GM19023 (cell line): ENCODE measurements around the gene TIMM8A.
"Not testable (repeated sequence)": the region's sequence is repeated elsewhere in the genome, so short reads cannot be mapped to it uniquely, and the experiment has no call there.

Experiments
- ATAC-seq: cut with Tn5 transposase; IDR thresholded peaks from one replicate; pipeline ENCODE4 v1.9.1; 2021; ENCODE audit warnings: mild to moderate bottlenecking, moderate library complexity; ENCODE audit not compliant: unreplicated experiment

The TIMM8A gene

GRCh38 chrX:101360390-101360789 lies 11.8 kb upstream of the TIMM8A start:
- no peak for ATAC-seq

GRCh38 chrX:101359966-101360365 lies 11.4 kb upstream of the TIMM8A start:
- ATAC-seq, result no peak

- ATAC-seq, result no peak
Observed at GRCh38 chrX:101357166-101357795, 8.7 kb upstream of the TIMM8A start.

GRCh38 chrX:101349193-101349562 lies 636 bp upstream of the TIMM8A start:
- ATAC-seq, result no peak

- ATAC-seq, result peak; percentile 10
Observed at GRCh38 chrX:101347859-101348451, 587 bp downstream of the TIMM8A start.

- no peak for ATAC-seq
Observed at GRCh38 chrX:101337776-101338271, 10.7 kb downstream of the TIMM8A start.

- not testable (repeated sequence) for ATAC-seq
Observed at GRCh38 chrX:101334310-101334709, 14.2 kb downstream of the TIMM8A start.

GRCh38 chrX:101326600-101326999 lies 21.9 kb downstream of the TIMM8A start:
- not testable (repeated sequence) for ATAC-seq

- ATAC-seq, result no peak
Observed at GRCh38 chrX:101303790-101304189, 44.8 kb downstream of the TIMM8A start.
